Stomach (tissue), 4 donors: ENCODE data around the gene PLEKHM2.

Experiments
- POLR2AphosphoS5 ChIP-seq, 3 donors: sonication (generic); formaldehyde crosslinking; IDR thresholded peaks; one replicate each; pipeline ENCODE4 v1.6.1; 2016; ENCODE audit warnings: antibody characterized with exemption in 3 of 3
- TF ChIP-seq, protein P1 (sequence below), 7 experiments: fragments of 450-650 bp in 4 of 7; fragments of 200-600 bp in 3 of 7; sonication (generic) in 3 of 7; IDR thresholded peaks; one replicate each; pipeline ENCODE4 v1.5.1; 2016 to 2019; ENCODE audit warnings: antibody characterized with exemption in 7 of 7, control low read depth in 2 of 7, mild to moderate bottlenecking in 1 of 7

DNA sequence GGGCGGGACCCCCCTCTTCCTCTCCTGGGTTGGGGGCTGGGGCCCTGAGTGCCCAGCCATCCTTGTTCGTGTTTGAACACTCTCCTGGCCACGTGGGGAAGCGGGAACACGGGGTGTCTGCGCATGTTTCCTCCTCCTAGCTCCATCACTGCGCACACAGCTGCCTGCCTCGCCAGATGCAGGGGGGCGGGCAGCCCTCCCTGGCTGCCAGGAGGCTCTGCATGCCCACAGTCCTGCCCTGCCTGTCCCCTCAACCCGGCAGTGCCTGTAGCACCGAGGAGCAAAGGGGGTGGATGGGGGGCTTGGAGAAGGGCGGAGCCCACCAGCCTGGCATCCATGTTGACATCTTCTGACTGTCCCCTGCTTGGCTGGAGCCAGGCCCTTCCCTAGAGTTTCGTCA lies 50.2 kb downstream of the PLEKHM2 start:
- TF ChIP-seq, protein P1, sequence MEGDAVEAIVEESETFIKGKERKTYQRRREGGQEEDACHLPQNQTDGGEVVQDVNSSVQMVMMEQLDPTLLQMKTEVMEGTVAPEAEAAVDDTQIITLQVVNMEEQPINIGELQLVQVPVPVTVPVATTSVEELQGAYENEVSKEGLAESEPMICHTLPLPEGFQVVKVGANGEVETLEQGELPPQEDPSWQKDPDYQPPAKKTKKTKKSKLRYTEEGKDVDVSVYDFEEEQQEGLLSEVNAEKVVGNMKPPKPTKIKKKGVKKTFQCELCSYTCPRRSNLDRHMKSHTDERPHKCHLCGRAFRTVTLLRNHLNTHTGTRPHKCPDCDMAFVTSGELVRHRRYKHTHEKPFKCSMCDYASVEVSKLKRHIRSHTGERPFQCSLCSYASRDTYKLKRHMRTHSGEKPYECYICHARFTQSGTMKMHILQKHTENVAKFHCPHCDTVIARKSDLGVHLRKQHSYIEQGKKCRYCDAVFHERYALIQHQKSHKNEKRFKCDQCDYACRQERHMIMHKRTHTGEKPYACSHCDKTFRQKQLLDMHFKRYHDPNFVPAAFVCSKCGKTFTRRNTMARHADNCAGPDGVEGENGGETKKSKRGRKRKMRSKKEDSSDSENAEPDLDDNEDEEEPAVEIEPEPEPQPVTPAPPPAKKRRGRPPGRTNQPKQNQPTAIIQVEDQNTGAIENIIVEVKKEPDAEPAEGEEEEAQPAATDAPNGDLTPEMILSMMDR (IDR thresholded peaks at IDR 0.05): no peak
- TF ChIP-seq POLR2AphosphoS5 (IDR thresholded peaks at IDR 0.05): no peak
